Liver (tissue), 3 donors: Measurements from ENCODE around the gene MEX3C.

Experiments
- EGR1 ChIP-seq, 2 donors: IDR thresholded peaks; 2 replicates each; pipeline ENCODE4 v1.6.1; 2016 to 2018; ENCODE audit warnings: antibody characterized with exemption in 2 of 2, low read depth in 2 of 2
- GABPA ChIP-seq, 2 donors: IDR thresholded peaks in 1 of 2; conservative IDR thresholded peaks in 1 of 2; 2 replicates each; pipeline ENCODE4 v1.6.1; 2016; ENCODE audit warnings: antibody characterized with exemption in 2 of 2, mild to moderate bottlenecking in 1 of 2, moderate library complexity in 1 of 2
- HNF4G ChIP-seq: IDR thresholded peaks from 2 replicates; pipeline ENCODE4 v1.6.1; 2016; ENCODE audit warnings: antibody characterized with exemption
- JUND ChIP-seq, 2 donors: IDR thresholded peaks; 2 replicates each; pipeline ENCODE4 v1.6.1; 2016; ENCODE audit warnings: antibody characterized with exemption in 2 of 2
- RAD21 ChIP-seq, 2 donors: IDR thresholded peaks; 2 replicates each; pipeline ENCODE4 v1.6.1; 2016; ENCODE audit warnings: antibody characterized with exemption in 2 of 2, mild to moderate bottlenecking in 2 of 2
- RXRA ChIP-seq, 2 donors: IDR thresholded peaks; 2 replicates each; pipeline ENCODE4 v1.6.1; 2017 to 2018; ENCODE audit warnings: antibody characterized with exemption in 2 of 2, mild to moderate bottlenecking in 1 of 2
- SP1 ChIP-seq: IDR thresholded peaks from 2 replicates; pipeline ENCODE4 v1.6.1; 2018; ENCODE audit warnings: antibody characterized with exemption, mild to moderate bottlenecking
- TAF1 ChIP-seq: conservative IDR thresholded peaks from 2 replicates; pipeline ENCODE4 v1.6.1; 2016; ENCODE audit warnings: antibody characterized with exemption, mild to moderate bottlenecking
- YY1 ChIP-seq: IDR thresholded peaks from 2 replicates; pipeline ENCODE4 v1.6.1; 2016; ENCODE audit warnings: antibody characterized with exemption, mild to moderate bottlenecking
- TF ChIP-seq, protein P1 (sequence below): fragments of 150-350 bp; IDR thresholded peaks from 2 replicates; pipeline ENCODE4 v1.5.1; 2017; ENCODE audit warnings: improper control_type of control experiment, low read depth, low read length; ENCODE audit not compliant: missing input control
- TF ChIP-seq, protein P2 (sequence below): IDR thresholded peaks from 2 replicates; pipeline ENCODE4 v1.6.1; 2016; ENCODE audit warnings: antibody characterized with exemption
- TF ChIP-seq, protein P3 (sequence below): IDR thresholded peaks from 2 replicates; pipeline ENCODE4 v1.6.1; 2016; ENCODE audit warnings: antibody characterized with exemption
- TF ChIP-seq, protein P4 (sequence below): IDR thresholded peaks from 2 replicates; pipeline ENCODE4 v1.6.1; 2016; ENCODE audit warnings: antibody characterized with exemption, mild to moderate bottlenecking
- donor health status: healthy.
- donor health status: healthy.

DNA sequence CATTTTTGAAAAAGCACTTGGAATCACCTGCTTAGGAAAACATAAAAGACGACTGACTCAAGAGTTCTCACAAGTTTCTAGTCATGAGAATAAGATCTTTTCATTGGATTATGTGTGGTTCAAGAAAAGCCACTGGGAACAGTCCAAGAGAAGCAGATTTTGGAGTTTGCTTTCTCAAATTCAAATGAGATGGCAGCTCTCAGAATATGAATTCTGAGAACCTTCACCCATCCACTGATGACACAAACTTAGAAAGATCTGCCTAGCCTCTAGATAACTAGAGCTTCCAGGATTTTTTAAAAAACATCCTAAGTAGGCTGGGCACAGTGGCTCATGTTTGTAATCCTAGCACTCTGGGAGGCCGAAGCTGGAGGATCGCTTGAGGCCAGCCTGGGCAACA lies 26.8 kb downstream of the MEX3C start:
- TF ChIP-seq GABPA (IDR thresholded peaks at IDR 0.05 in 1 of 2, conservative IDR thresholded peaks at IDR 0.05 in 1 of 2), result no peak
- TF ChIP-seq TAF1, result no peak
- TF ChIP-seq, protein P1, sequence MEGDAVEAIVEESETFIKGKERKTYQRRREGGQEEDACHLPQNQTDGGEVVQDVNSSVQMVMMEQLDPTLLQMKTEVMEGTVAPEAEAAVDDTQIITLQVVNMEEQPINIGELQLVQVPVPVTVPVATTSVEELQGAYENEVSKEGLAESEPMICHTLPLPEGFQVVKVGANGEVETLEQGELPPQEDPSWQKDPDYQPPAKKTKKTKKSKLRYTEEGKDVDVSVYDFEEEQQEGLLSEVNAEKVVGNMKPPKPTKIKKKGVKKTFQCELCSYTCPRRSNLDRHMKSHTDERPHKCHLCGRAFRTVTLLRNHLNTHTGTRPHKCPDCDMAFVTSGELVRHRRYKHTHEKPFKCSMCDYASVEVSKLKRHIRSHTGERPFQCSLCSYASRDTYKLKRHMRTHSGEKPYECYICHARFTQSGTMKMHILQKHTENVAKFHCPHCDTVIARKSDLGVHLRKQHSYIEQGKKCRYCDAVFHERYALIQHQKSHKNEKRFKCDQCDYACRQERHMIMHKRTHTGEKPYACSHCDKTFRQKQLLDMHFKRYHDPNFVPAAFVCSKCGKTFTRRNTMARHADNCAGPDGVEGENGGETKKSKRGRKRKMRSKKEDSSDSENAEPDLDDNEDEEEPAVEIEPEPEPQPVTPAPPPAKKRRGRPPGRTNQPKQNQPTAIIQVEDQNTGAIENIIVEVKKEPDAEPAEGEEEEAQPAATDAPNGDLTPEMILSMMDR, result no peak
- TF ChIP-seq, protein P2, sequence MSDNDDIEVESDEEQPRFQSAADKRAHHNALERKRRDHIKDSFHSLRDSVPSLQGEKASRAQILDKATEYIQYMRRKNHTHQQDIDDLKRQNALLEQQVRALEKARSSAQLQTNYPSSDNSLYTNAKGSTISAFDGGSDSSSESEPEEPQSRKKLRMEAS, result no peak
- TF ChIP-seq YY1, result no peak
- TF ChIP-seq, protein P3, sequence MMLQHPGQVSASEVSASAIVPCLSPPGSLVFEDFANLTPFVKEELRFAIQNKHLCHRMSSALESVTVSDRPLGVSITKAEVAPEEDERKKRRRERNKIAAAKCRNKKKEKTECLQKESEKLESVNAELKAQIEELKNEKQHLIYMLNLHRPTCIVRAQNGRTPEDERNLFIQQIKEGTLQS, result no peak
- TF ChIP-seq, protein P4, sequence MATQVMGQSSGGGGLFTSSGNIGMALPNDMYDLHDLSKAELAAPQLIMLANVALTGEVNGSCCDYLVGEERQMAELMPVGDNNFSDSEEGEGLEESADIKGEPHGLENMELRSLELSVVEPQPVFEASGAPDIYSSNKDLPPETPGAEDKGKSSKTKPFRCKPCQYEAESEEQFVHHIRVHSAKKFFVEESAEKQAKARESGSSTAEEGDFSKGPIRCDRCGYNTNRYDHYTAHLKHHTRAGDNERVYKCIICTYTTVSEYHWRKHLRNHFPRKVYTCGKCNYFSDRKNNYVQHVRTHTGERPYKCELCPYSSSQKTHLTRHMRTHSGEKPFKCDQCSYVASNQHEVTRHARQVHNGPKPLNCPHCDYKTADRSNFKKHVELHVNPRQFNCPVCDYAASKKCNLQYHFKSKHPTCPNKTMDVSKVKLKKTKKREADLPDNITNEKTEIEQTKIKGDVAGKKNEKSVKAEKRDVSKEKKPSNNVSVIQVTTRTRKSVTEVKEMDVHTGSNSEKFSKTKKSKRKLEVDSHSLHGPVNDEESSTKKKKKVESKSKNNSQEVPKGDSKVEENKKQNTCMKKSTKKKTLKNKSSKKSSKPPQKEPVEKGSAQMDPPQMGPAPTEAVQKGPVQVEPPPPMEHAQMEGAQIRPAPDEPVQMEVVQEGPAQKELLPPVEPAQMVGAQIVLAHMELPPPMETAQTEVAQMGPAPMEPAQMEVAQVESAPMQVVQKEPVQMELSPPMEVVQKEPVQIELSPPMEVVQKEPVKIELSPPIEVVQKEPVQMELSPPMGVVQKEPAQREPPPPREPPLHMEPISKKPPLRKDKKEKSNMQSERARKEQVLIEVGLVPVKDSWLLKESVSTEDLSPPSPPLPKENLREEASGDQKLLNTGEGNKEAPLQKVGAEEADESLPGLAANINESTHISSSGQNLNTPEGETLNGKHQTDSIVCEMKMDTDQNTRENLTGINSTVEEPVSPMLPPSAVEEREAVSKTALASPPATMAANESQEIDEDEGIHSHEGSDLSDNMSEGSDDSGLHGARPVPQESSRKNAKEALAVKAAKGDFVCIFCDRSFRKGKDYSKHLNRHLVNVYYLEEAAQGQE, result no peak
- no peak for TF ChIP-seq HNF4G
- no peak for TF ChIP-seq SP1
- no peak for TF ChIP-seq JUND (IDR thresholded peaks at IDR 0.05)
- no peak for TF ChIP-seq EGR1 (IDR thresholded peaks at IDR 0.05; ENCODE audit: low read depth in 2 of 2)
- TF ChIP-seq RAD21 (IDR thresholded peaks at IDR 0.05), result no peak
- no peak for TF ChIP-seq RXRA (IDR thresholded peaks at IDR 0.05)
